Fibroblast of gingiva (primary cell): ENCODE data around the gene SCGB1C2.

Experiments used
- DNase-seq: peaks from one replicate; pipeline ENCODE4 v3.0.0-alpha.2; 2011; ENCODE audit warnings: low read depth

Gene SCGB1C2

DNA sequence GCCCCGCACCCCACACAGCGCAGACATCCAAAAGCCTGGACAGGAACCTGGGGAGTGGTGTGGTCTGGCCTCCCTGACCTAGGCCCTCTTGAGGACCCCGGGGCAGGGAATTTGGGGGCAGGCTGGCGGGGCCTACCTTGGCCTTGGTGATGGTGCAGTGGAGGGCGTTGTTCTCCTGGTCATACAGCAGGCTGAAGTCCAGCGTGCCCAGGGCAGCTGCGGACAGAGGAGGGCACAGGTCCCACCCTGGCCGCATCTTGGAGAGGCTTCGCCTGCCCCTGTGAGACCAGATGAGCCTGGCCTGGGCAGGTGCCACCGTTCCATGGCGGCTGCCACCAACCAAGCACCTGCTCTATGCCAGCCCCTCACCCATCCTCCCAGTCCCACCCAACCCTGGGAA is 35.0 kb downstream of the SCGB1C2 start:
- DNase-seq: no peak

DNA sequence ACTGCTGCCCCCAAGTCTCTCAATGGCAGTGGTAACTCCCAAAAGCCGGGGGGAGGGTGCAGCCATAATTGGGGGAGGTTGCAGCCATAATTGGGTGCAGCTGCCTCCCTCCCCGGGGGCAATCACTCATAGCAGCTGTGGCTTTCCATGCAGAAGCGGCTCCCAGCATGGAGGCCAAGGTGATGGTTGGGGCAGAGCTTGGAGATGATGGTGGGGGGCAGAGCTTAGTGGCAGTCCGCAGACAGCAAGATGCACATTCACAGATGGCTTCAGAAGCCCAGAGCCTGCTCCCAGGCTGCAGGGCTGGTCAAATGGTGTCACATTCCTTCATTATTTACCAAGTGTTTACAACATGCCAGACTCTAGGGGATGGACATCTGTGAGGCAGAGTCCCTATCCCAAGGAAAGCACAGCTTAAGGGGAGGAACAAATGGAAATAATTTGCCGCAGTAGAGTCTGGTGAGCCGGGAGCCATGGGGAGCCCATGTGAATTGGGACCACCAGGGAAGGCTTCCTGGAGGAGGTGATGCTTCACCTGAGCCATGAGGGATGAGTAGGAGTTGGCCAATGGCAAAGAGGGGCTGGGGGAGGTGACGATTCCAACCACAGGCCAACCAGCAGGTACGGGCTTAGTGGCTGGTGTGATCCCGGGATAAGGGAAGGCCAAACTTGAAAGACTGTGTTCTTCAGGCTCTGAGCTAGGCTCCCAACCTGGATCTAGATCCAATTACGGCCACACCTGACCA is 36.0 kb downstream of the SCGB1C2 start:
- DNase-seq: no peak

GRCh38 chr17:177155-177554 is 39.8 kb downstream of the SCGB1C2 start:
- no peak for DNase-seq

DNA sequence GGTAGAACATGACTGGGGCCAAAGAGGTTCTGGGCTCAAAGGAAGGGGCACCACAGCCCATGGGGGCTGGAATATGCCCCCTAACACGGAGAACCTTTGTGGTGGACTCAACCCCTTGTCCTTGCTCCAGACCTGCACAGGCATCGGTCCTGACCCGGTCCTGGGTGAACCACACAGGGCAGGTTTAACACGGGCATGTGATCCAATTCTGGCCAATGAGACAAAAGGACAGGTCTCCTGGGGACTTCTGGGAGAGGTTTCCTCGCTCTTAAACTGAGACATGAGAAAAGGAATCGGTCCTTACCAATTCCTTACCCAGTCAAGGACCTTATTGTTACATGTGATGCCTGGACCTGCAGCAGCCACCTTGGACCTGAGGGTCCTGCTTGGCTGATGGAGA is 40.4 kb downstream of the SCGB1C2 start:
- no peak for DNase-seq

DNA sequence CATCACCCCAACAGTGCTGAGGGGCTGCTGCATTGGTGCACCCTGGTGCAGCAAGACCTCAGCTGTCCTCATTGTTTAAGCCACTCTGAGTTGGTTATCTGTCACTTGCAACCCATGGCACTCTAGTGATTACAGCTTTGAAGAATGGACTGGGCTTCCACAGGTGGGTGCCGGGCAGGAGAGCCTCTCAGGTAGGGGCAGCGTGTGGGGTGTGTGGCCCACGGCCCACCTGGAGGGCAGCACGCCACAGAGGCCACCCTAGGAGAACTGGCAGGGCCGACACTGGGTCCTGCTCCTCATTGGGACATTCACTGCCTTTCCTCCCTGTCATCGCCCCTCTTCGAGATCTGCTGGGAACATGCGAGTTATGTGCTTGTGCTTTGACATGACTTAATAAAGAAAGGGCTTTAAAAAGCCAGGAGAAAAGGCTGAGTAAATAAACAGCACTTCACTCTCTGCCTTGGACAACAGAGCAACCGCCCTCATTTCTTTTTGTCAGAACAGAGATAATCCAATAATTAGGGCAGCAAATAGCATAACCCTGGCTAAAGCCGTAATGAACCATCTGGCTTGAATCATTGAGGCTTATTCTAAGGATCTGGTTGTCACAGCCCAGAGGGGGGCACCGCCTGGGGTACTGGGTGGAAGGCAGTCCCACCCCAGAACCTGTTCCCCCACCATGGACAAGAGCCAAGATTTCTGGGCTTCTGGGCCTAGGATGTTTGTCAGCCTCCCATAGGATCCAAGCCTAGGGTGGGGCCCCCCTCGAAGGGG is 41.1 kb downstream of the SCGB1C2 start:
- DNase-seq: no peak

DNA sequence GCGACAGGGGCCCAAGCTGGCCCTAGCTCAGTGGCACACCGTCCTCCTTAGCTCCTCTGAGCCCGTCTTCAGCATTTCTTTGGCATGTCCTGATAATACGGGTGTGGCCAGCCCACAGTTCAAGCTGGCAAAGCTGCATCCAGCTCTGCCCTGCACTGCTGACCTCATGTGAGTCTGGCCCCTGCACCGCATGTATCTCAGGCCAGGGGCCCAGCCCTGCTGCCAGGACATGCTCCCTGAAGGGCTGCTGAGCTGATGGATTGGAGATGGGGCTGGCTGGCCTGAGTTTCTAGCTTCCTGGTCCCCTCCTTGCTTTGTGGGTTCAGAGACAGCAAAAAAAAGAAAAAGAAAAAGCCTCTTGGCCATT is 41.7 kb downstream of the SCGB1C2 start:
- no peak for DNase-seq

GRCh38 chr17:179781-180380 is 42.5 kb downstream of the SCGB1C2 start:
- DNase-seq: no peak

DNA sequence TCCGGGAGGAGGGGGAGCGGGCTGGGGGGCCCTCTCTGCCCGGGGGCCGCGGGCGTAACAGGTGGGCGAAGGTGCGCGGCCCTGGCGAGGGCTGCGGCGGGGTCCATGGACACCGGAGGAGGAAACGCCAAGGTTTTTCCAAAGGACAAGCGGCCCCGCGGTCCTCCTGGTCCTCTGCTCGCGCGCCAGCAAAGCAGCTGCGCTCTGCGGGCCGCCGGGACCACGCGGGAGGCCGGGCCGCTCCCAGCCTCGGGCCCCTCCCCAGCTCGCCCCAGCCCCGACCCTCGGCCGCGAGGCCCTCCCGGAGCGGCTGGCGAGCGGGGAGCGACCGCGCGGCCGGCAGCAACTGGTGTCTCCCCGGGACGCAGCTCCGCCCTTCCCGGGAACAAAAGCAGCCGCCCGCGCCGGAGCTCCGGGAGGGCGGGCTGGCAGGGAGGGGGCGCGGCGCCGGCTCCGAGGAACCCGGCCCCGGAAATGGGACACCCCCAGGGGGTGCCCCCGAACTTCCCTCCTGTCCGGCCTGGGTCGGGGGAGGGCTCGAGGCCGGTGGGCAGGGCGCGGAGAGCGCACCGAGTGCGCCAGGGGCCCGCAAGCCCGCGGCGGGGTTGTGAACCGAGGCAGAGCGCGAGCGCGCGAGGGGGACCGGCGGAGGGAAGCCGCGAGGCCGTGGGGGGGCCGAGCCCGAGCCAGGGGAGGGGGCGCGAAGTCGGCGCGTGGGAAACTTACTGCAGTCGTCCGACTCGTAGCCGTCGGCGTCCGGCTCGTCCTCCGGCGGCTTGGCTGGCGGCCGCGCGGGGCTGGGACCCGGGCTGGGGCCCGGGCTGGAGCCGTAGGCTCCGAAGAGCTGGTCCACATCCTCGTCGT is 43.2 kb downstream of the SCGB1C2 start:
- no peak for DNase-seq

DNA sequence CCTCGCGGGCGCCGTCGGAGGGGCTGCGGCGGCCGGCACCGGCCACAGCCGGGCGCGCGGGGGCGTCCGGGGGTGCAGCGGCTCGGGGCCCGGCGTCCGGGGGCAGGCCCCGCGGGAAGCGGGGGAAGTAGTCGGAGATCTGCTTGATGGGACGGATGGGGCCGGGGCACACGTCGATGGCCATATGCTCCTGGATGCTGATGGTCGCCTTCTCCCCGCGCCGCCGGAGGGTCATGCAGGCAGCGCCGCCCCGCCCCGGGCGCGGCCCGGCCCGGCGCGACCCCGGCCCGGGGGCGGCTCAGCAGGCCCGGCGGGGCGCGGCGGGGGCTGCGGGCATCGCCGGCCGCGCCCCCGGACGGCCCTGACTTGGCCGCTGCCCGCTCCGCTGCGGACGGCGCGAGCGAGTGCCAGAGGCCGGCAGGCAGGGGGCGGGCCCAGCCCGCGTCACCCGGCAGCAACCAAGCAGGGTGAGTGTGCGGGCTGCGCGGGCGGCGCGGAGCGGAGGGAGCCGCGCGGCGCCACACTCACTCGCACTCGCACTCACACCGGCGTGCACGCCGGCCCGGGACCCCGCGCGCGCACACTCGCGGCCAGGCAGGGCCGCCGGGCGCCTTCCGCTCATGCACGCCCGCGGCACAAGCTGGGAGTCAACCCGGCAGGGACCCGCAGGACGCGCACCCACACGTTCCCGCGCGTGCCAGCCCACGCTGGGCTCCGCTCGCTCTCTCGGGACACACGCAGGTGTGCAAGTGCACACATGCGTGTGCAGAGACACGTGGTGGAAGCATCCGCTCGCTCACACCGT is 44.1 kb downstream of the SCGB1C2 start, which contains the start of gene DOC2B:
TSS of gene DOC2B (minus strand) at position 406 of the 805 bp plus-strand sequence. CDS start at position 235, 171 bp downstream.
- DNase-seq: no peak

GRCh38 chr17:182050-182751 is 44.8 kb downstream of the SCGB1C2 start:
- no peak for DNase-seq

DNA sequence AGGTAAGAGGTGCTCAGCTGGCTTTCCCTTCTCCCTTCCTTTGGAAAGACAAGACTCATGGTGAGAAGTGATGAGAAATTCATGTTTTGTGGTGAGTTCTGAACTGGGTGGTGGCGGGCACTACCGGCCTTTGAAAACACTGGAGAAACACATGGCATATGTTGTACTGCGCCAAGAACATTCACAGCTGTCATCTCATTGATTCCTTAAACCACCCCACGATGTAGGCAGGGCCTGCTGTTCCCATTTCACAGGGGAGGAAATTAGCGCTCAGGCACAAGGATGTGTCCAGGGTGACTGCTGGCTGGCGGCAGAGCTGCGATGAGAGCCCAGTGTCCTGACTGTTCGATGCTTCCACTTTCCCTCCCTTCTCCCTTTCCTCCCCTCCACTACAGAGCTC is 45.7 kb downstream of the SCGB1C2 start:
- no peak for DNase-seq

GRCh38 chr17:185445-186138 is 48.2 kb downstream of the SCGB1C2 start:
- DNase-seq: no peak

GRCh38 chr17:187130-187529 is 49.8 kb downstream of the SCGB1C2 start:
- no peak for DNase-seq
